ENCODE measurements around the gene NFYC. TPM values are rescaled to one million over a fixed set of nuclear protein-coding genes. Genes with fewer than 3 reads are reported as not detected.
A peak's percentile ranks its signal among the peaks of the same experiment; 100 is the strongest.

The NFYC gene
- total and polyA plus RNA-seq, 7 donors, result 45.8 to 69.0 (median 58.6) TPM

GRCh38 chr1:40665335-40666171 lies 26.0 kb upstream of the NFYC start, which contains the start of gene RIMS3:
Gene RIMS3, minus strand, starts transcription at chr1:40665682. Its CDS starts 23,757 bp downstream, at chr1:40641925.
- H3K9me3 ChIP-seq, result no peaks in the 10 kb centered on the region
- intact Hi-C loops (cut with DNase I), result loop anchor here in 1 of 2 donors (5.0 kb wide), 2 partner anchors 38 to 53 kb away; no protein-coding TSS in a partner anchor
- 1 to 5% (median 2%) methylated on average over 33 to 59 of the region's 59 CpGs for WGBS, 3 donors
- H3K4me3 ChIP-seq, result peak within 1 kb of the TSS; percentile 74
- TF ChIP-seq CTCF (IDR thresholded peaks at IDR 0.05), result no peak
- H3K27ac ChIP-seq, result no peak within 1 kb of the TSS
- H3K27me3 ChIP-seq (ENCODE audit: insufficient read depth in 3 of 3, low read length in 2 of 3), result no peaks in the 10 kb centered on the region
- peak; percentile 87 to 96 (median 92) for ATAC-seq
- peak; percentile 73 to 86 for DNase-seq
- H3K36me3 ChIP-seq (ENCODE audit: insufficient read depth in 1 of 2, low read depth in 1 of 2), result no peaks in the 10 kb centered on the region
- peaks cover 8% of the 10 kb centered on the region for H3K4me1 ChIP-seq

DNA sequence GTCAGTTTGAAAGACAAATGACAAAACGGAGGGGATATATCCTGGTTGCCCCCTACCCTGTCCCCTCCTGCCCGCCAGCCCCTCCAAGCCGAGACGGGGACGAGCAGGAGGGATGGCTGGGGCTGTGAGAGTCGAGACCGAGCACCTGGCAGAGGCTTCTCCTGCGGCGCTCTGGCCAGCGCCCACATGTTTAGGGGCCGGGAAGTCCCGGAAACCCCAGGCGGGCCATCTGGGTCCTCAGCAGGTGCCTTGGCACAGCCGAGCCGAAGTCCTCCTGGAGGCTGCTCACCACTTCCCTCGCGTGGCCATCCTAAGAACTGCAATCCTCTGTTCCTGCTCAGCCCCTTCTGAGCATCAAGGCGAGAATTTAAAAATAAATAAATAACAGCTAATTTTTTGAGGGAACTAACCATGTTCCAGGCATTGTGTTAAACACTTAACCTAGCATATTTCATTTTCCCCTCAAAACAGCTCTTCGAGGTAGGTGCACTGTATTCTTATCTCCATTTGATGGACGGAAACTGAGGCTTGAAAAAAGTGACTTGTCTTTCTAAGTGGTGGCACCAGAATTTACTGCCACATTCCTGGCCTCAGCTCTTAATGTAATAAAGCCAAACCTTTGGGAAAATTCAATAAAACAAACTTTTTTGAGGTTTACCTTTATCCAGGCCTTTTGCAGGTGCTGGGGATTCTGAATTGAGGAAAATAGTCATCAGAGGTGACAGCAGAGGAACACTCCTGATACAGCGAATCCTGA lies 22.6 kb upstream of the NFYC start:
- peak; percentile 73 to 88 for DNase-seq
- H3K4me3 ChIP-seq, result peak overlapping the region; percentile 48

GRCh38 chr1:40673452-40673851 lies 18.1 kb upstream of the NFYC start:
- Histone ChIP-seq H3K27ac (no peak overlapping the region), H3K36me3 (ENCODE audit: insufficient read depth in 1 of 2, low read depth in 1 of 2) (no peaks in the 10 kb centered on the region), H3K9me3 (no peaks in the 10 kb centered on the region), H3K27me3 (ENCODE audit: insufficient read depth in 3 of 3, low read length in 2 of 3) (no peaks in the 10 kb centered on the region), H3K4me1 (no peaks in the 10 kb centered on the region), H3K4me3 (no peak overlapping the region)
- WGBS, 3 donors, result 66 to 85% (median 67%) methylated on average over 4 of the region's 4 CpGs
- TF ChIP-seq CTCF (IDR thresholded peaks at IDR 0.05), result no peak
- intact Hi-C loops (cut with DNase I), result no loop called here
- no peak for ATAC-seq
- DNase-seq, result no peak

More for the DNA sequence above, 22.6 kb upstream of the NFYC start:
- H3K4me1 ChIP-seq, result peaks cover 8% of the 10 kb centered on the region
- intact Hi-C loops (cut with DNase I), result loop anchor here in 1 of 2 donors (5.0 kb wide), 2 partner anchors 42 to 57 kb away; no protein-coding TSS in a partner anchor
- H3K9me3 ChIP-seq, result no peaks in the 10 kb centered on the region
- H3K27me3 ChIP-seq (ENCODE audit: insufficient read depth in 3 of 3, low read length in 2 of 3), result no peaks in the 10 kb centered on the region
- peak; percentile 73 to 89 (median 85) for ATAC-seq
- no peaks in the 10 kb centered on the region for H3K36me3 ChIP-seq (ENCODE audit: insufficient read depth in 1 of 2, low read depth in 1 of 2)
- WGBS, 3 donors, result 9 to 11% (median 10%) methylated on average over 21 of the region's 21 CpGs
- TF ChIP-seq CTCF (IDR thresholded peaks at IDR 0.05), result peak; percentile 96
- H3K27ac ChIP-seq, result no peak overlapping the region

- 9 to 31% (median 18%) methylated on average over 1 of the region's 1 CpG for WGBS, 3 donors
Observed at GRCh38 chr1:40676501-40676900, 15.0 kb upstream of the NFYC start.

More at GRCh38 chr1:40676501-40676900, 15.0 kb upstream of the NFYC start:
- no peaks in the 10 kb centered on the region for H3K27me3 ChIP-seq (ENCODE audit: insufficient read depth in 3 of 3, low read length in 2 of 3)
- TF ChIP-seq CTCF (IDR thresholded peaks at IDR 0.05), result no peak
- no peak for ATAC-seq
- H3K4me3 ChIP-seq, result no peak overlapping the region
- no peaks in the 10 kb centered on the region for H3K9me3 ChIP-seq
- no peak for DNase-seq
- no peak overlapping the region for H3K27ac ChIP-seq
- H3K4me1 ChIP-seq, result no peaks in the 10 kb centered on the region
- H3K36me3 ChIP-seq (ENCODE audit: insufficient read depth in 1 of 2, low read depth in 1 of 2), result no peaks in the 10 kb centered on the region
- intact Hi-C loops (cut with DNase I), result no loop called here

All from psoas muscle (tissue), 8 donors.